Heart right ventricle (tissue), 16 donors: ENCODE measurements around the gene SHQ1. TPM values are rescaled to one million over a fixed set of nuclear protein-coding genes. Genes with fewer than 3 reads are reported as not detected.

ENCODE experiments used
- ATAC-seq, 8 donors: fragments of 200-7000 bp; cut with Tn5 transposase; one replicate each; pipeline ENCODE4 v1.9.1; 2020; ENCODE audit warnings: mild to moderate bottlenecking in 8 of 8, moderate library complexity in 8 of 8, moderate number of reproducible peaks in 1 of 8
- DNase-seq, 2 donors: peaks; one replicate each; pipeline ENCODE4 v3.0.0-alpha.2; 2020
- H3K27ac ChIP-seq, 10 donors: fragments of 200-600 bp; sonication (generic) in 2 of 10; one replicate each; pipeline versions ENCODE4 v1.5.0 to v1.8.0; 2020 to 2022; ENCODE audit warnings: mild to moderate bottlenecking in 3 of 10
- H3K27me3 ChIP-seq, 7 donors: fragments of 200-600 bp; one replicate each; pipeline ENCODE4 v1.8.0; 2021 to 2022; ENCODE audit warnings: mild to moderate bottlenecking in 2 of 7
- H3K36me3 ChIP-seq, 9 donors: fragments of 200-600 bp; sonication (generic) in 1 of 9; one replicate each; pipeline versions ENCODE4 v1.5.0 to v1.8.0; 2020 to 2022; ENCODE audit warnings: mild to moderate bottlenecking in 2 of 9
- H3K4me1 ChIP-seq, 9 donors: fragments of 200-600 bp; sonication (generic) in 1 of 9; one replicate each; pipeline versions ENCODE4 v1.5.0 to v1.8.0; 2020 to 2022; ENCODE audit warnings: mild to moderate bottlenecking in 4 of 9
- H3K4me3 ChIP-seq, 10 donors: fragments of 200-600 bp; sonication (generic) in 2 of 10; one replicate each; pipeline versions ENCODE4 v1.5.0 to v1.8.0; 2020 to 2022; ENCODE audit warnings: mild to moderate bottlenecking in 7 of 10, moderate library complexity in 2 of 10
- H3K9me3 ChIP-seq, 11 donors: fragments of 200-600 bp in 10 of 11; sonication (generic) in 2 of 11; one replicate each; pipeline versions ENCODE4 v1.5.0 to v1.8.0; 2013 to 2022; ENCODE audit warnings: mild to moderate bottlenecking in 2 of 11, control low read depth in 1 of 11, moderate library complexity in 1 of 11
- CTCF ChIP-seq, 9 donors: fragments of 200-600 bp; sonication (generic) in 2 of 9; IDR thresholded peaks; one replicate each; pipeline versions ENCODE4 v1.5.0 to v1.8.0; 2021 to 2022; ENCODE audit warnings: antibody characterized with exemption in 9 of 9, mild to moderate bottlenecking in 5 of 9, moderate library complexity in 1 of 9
- WGBS, 2 donors: extraction: QIAGEN DNeasy Blood & Tissue Kit; methylation state at CpG; one replicate each; pipeline ENCODE4 v1.1.7; 2013; ENCODE audit warnings: inconsistent platforms in 1 of 2; 5-methylcytosine and 5-hydroxymethylcytosine counted together
- intact Hi-C, 10 donors: fragments of 100-400 bp; cut with DNase I; formaldehyde crosslinking; loops; one replicate each; pipeline versions ENCODE4 v1.11.1 to v1.14.2; 2022
- long read RNA-seq, 3 donors: library from polyadenylated mRNA; unstranded; transcript quantifications; one replicate each; pipeline ENCODE4 v2.0.0, GENCODE V29; 2020 to 2021
- polyA plus RNA-seq, 2 donors: library from polyadenylated mRNA; stranded (reverse); fragments of 200-250 nt; gene quantifications; one replicate each; pipeline ENCODE4 v1.2.3, GENCODE V29; 2013
- total RNA-seq, 10 donors: library from RNA; stranded (reverse); fragmentation: NEBNext Ultra II Directional in 3 of 10; extraction: Animal tissue kit (Norgen Biotek cat#: 25700) in 3 of 10; gene quantifications; one replicate each; pipeline versions ENCODE4 v1.2.1 to v1.2.4, GENCODE V29; 2021 to 2023
- donor health status: Arrhythmogenic right ventricular cardiomyopathy.
- donor health status: ischemic (EF 13 %, LVEDD 7.1; RV severe dilation, severe dysfunction).
- donor health status: healthy with polysubstance abuse.
- donor health status: DM: no; HTN: yes; CAD: no.
- donor health status: DM: no; HTN: no; CAD: no.
- donor health status: ischemic (EF 25% LVEDD 6.9; RV normal size, moderate dysfunction).
- donor health status: ischemic (EF 25% LVEDD 5.7; RV mildly dilated, moderate dysfunction).
- donor health status: healthy.
- donor health status: DM: yes; HTN: yes; CAD: no.
- donor health status: Ischemic cardiomyopathy.
- donor health status: ischemic (EF 35%, LVEDD 5.7; RV mildly dilated, moderate dysfunction).
- donor health status: nonischemic (EF 11% LVEDD 7.7; RV severe dilation, severe dysfunction).
- donor health status: DM: yes; HTN: yes; CAD: no.
- donor health status: PGD.
- donor health status: ischemic (EF 29% LVEDD 5.4; RV normal size, mild dysfunction).
- donor health status: nonischemic (EF 23%, LVEDD 6.1; RV moderate dilation, normal function).

The SHQ1 gene
- total RNA-seq (10 to 100 TPM; 13.9 to 24.0 (median 19.7) TPM), polyA plus RNA-seq (10 to 100 TPM in 1 of 2 donors, 1 to 10 TPM in 1; 8.0 to 14.3 TPM)
- long read RNA-seq, donor 1, transcript SHQ1-201 (11 exons, 2,879 nt) = major isoform, 29 of 34 reads
- long read RNA-seq, donor 1, partial matches to known transcripts = 0 of 34 reads
- long read RNA-seq, donor 1, other reads (novel, unspliced or antisense) = 5 of 34 reads
- long read RNA-seq, donor 2, transcript SHQ1-201 (11 exons, 2,879 nt) = major isoform, 44 of 46 reads
- long read RNA-seq, donor 2, partial matches to known transcripts = 1 of 46 reads
- long read RNA-seq, donor 2, other reads (novel, unspliced or antisense) = 1 of 46 reads
- long read RNA-seq, donor 3, transcript SHQ1-201 (11 exons, 2,879 nt) = major isoform, 65 of 71 reads
- long read RNA-seq, donor 3, partial matches to known transcripts = 2 of 71 reads
- long read RNA-seq, donor 3, other reads (novel, unspliced or antisense) = 3 of 71 reads

- no peak for TF ChIP-seq CTCF (IDR thresholded peaks at IDR 0.05)
- Histone ChIP-seq H3K36me3 (peaks cover 0 to 9% (median 0%) of the 10 kb centered on the region in 9 donors), H3K4me3 (peak within 1 kb of the TSS; percentile 51 to 97 (median 80)), H3K27me3 (no peaks in the 10 kb centered on the region), H3K27ac (peak within 1 kb of the TSS in 9 of 10 donors; percentile 74 to 89 (median 81)), H3K4me1 (peaks cover 7 to 45% (median 24%) of the 10 kb centered on the region in 9 donors), H3K9me3 (no peaks in the 10 kb centered on the region)
- peak; percentile 97 to 99 (median 99) for ATAC-seq
- 0% methylated on average over 86 of the region's 86 CpGs for WGBS, 2 donors
- intact Hi-C loops = loop anchor here in 8 of 10 donors (5.0 to 10.0 kb wide), 6 partner anchors 147 to 1123 kb away; partner anchors contain the start of genes EBLN2 (in 2 of the 8), EIF4E3 (in 2 of the 8) and PPP4R2 (in 2 of the 8)
- peak; percentile 96 to 97 for DNase-seq
Measured at GRCh38 chr3:72847751-72848702, at the start of gene SHQ1. Gene SHQ1, minus strand, starts transcription at chr3:72848445. Its CDS starts 105 bp downstream, at chr3:72848340.

DNA sequence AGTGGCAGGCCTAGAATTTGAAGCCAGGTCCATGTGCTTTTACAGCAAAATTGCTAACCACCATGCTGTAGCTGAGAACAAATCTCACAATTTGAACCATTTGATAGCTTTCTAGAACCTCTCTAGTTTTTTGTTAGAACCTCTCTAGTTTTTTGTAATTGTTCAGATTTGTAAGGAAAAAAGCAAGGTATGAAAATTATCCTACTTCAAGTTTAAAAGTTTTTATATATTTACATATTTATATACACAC lies 49.4 kb upstream of the SHQ1 start:
- ATAC-seq (no peak), DNase-seq (no peak)
- Histone ChIP-seq H3K4me1 (peaks cover 0 to 19% (median 6%) of the 10 kb centered on the region in 9 donors), H3K27me3 (no peaks in the 10 kb centered on the region), H3K36me3 (no peaks in the 10 kb centered on the region), H3K9me3 (no peaks in the 10 kb centered on the region), H3K4me3 (no peak overlapping the region), H3K27ac (no peak overlapping the region)
- no peak for TF ChIP-seq CTCF (IDR thresholded peaks at IDR 0.05)
- intact Hi-C loops = no loop called here

- H3K27me3 ChIP-seq = no peaks in the 10 kb centered on the region
- 67 to 69% methylated on average over 4 of the region's 4 CpGs for WGBS, 2 donors
- H3K27ac ChIP-seq = no peak overlapping the region
- ATAC-seq (no peak), DNase-seq (no peak)
- no peaks in the 10 kb centered on the region for H3K36me3 ChIP-seq
- no peaks in the 10 kb centered on the region for H3K9me3 ChIP-seq
- no peak overlapping the region for H3K4me3 ChIP-seq
- intact Hi-C loops = no loop called here
- TF ChIP-seq CTCF (IDR thresholded peaks at IDR 0.05) = no peak
- H3K4me1 ChIP-seq = peaks cover 0 to 24% (median 10%) of the 10 kb centered on the region in 9 donors
Measured at GRCh38 chr3:72896996-72897757, 48.9 kb upstream of the SHQ1 start.
